Measurements from ENCODE around the gene GRID1. TPM values are rescaled to one million over a fixed set of nuclear protein-coding genes. Genes with fewer than 3 reads are reported as not detected.
"Not testable (repeated sequence)": the region's sequence is repeated elsewhere in the genome, so short reads cannot be mapped to it uniquely, and the experiment has no call there.

Gene GRID1
- total RNA-seq, 1 experiment from 2014 or later, result 0.17 TPM

GRCh38 chr10:85993840-85994507 is 372.6 kb downstream of the GRID1 start:
- no peak for DNase-seq (ENCODE audit: low spot score)
- in situ Hi-C loops (cut with HindIII; ENCODE audit: low sequenced_read_pairs), result no loop called here

- in situ Hi-C loops (cut with HindIII; ENCODE audit: low sequenced_read_pairs), result no loop called here
- DNase-seq (ENCODE audit: low spot score), result no peak
These were observed 373.5 kb downstream of the GRID1 start for GRCh38 chr10:85993140-85993539.

- no peak for DNase-seq (ENCODE audit: low spot score)
- in situ Hi-C loops (cut with HindIII; ENCODE audit: low sequenced_read_pairs), result no loop called here
These were observed 374.3 kb downstream of the GRID1 start for GRCh38 chr10:85992324-85992723.

- in situ Hi-C loops (cut with HindIII; ENCODE audit: low sequenced_read_pairs), result no loop called here
- DNase-seq (ENCODE audit: low spot score), result no peak
These were observed 379.8 kb downstream of the GRID1 start for GRCh38 chr10:85986777-85987176.

- DNase-seq (ENCODE audit: low spot score), result no peak
- in situ Hi-C loops (cut with HindIII; ENCODE audit: low sequenced_read_pairs), result no loop called here
These were observed 383.5 kb downstream of the GRID1 start for GRCh38 chr10:85983051-85983450.

GRCh38 chr10:85979598-85979997 is 387.0 kb downstream of the GRID1 start:
- in situ Hi-C loops (cut with HindIII; ENCODE audit: low sequenced_read_pairs), result no loop called here
- DNase-seq (ENCODE audit: low spot score), result no peak

GRCh38 chr10:85978566-85979358 is 387.8 kb downstream of the GRID1 start:
- in situ Hi-C loops (cut with HindIII; ENCODE audit: low sequenced_read_pairs), result no loop called here
- no peak for DNase-seq (ENCODE audit: low spot score)

- in situ Hi-C loops (cut with HindIII; ENCODE audit: low sequenced_read_pairs), result no loop called here
- DNase-seq (ENCODE audit: low spot score), result no peak
These were observed 389.0 kb downstream of the GRID1 start for GRCh38 chr10:85977642-85978041.

- in situ Hi-C loops (cut with HindIII; ENCODE audit: low sequenced_read_pairs), result no loop called here
These were observed 390.3 kb downstream of the GRID1 start for GRCh38 chr10:85976267-85976793.

GRCh38 chr10:85971494-85971893 is 395.1 kb downstream of the GRID1 start:
- in situ Hi-C loops (cut with HindIII; ENCODE audit: low sequenced_read_pairs), result no loop called here

More at GRCh38 chr10:85976267-85976793, 390.3 kb downstream of the GRID1 start:
- DNase-seq (ENCODE audit: low spot score), result no peak

GRCh38 chr10:85967594-85967993 is 399.0 kb downstream of the GRID1 start:
- in situ Hi-C loops (cut with HindIII; ENCODE audit: low sequenced_read_pairs), result no loop called here
- no peak for DNase-seq (ENCODE audit: low spot score)

More at GRCh38 chr10:85971494-85971893, 395.1 kb downstream of the GRID1 start:
- no peak for DNase-seq (ENCODE audit: low spot score)

GRCh38 chr10:85961479-85962067 is 405.0 kb downstream of the GRID1 start:
- DNase-seq (ENCODE audit: low spot score), result no peak
- in situ Hi-C loops (cut with HindIII; ENCODE audit: low sequenced_read_pairs), result no loop called here

- DNase-seq (ENCODE audit: low spot score), result no peak
- in situ Hi-C loops (cut with HindIII; ENCODE audit: low sequenced_read_pairs), result no loop called here
These were observed 405.5 kb downstream of the GRID1 start for GRCh38 chr10:85961073-85961472.

- DNase-seq (ENCODE audit: low spot score), result no peak
- in situ Hi-C loops (cut with HindIII; ENCODE audit: low sequenced_read_pairs), result no loop called here
These were observed 407.4 kb downstream of the GRID1 start for GRCh38 chr10:85959239-85959638.

GRCh38 chr10:85950921-85951320 is 415.7 kb downstream of the GRID1 start:
- no peak for DNase-seq (ENCODE audit: low spot score)
- in situ Hi-C loops (cut with HindIII; ENCODE audit: low sequenced_read_pairs), result no loop called here

GRCh38 chr10:85946713-85947326 is 419.8 kb downstream of the GRID1 start:
- in situ Hi-C loops (cut with HindIII; ENCODE audit: low sequenced_read_pairs), result no loop called here
- DNase-seq (ENCODE audit: low spot score), result no peak

- in situ Hi-C loops (cut with HindIII; ENCODE audit: low sequenced_read_pairs), result no loop called here
- DNase-seq (ENCODE audit: low spot score), result no peak
These were observed 430.4 kb downstream of the GRID1 start for GRCh38 chr10:85936161-85936560.

- no peak for DNase-seq (ENCODE audit: low spot score)
- in situ Hi-C loops (cut with HindIII; ENCODE audit: low sequenced_read_pairs), result no loop called here
These were observed 432.0 kb downstream of the GRID1 start for GRCh38 chr10:85934586-85934985.

GRCh38 chr10:85929993-85930392 is 436.6 kb downstream of the GRID1 start:
- in situ Hi-C loops (cut with HindIII; ENCODE audit: low sequenced_read_pairs); DNase-seq (ENCODE audit: low spot score): not testable (repeated sequence)

Measured in G401 (cell line).